ENCODE results near the gene ALG11. TPM values are rescaled to one million over a fixed set of nuclear protein-coding genes. Genes with fewer than 3 reads are reported as not detected.

ALG11 gene
- total RNA-seq, 1 experiment from 2014 or later: 7.3 TPM

GRCh38 chr13:51967482-51968446, 44.4 kb upstream of the ALG11 start:
- H3K4me2 ChIP-seq (ENCODE audit: low read length): no peak overlapping the region
- H3K9ac ChIP-seq (ENCODE audit: low read length): no peak overlapping the region
- no peaks in the 10 kb centered on the region for H3K4me1 ChIP-seq (ENCODE audit: insufficient read depth, low read length)
- CTCF ChIA-PET: no interaction called here
- POLR2A ChIA-PET (ENCODE audit: unreplicated experiment): no interaction called here
- no peaks in the 10 kb centered on the region for H3K27me3 ChIP-seq (ENCODE audit: low read length)
- no peaks in the 10 kb centered on the region for H3F3A ChIP-seq (ENCODE audit: low read length, unreplicated experiment)
- TF ChIP-seq EZH2 (IDR thresholded peaks at IDR 0.05; ENCODE audit: low read length, unreplicated experiment) (no peak), EZH2phosphoT487 (IDR thresholded peaks at IDR 0.05; ENCODE audit: borderline replicate concordance, low read length) (no peak)
- TF ChIP-seq, protein P1, sequence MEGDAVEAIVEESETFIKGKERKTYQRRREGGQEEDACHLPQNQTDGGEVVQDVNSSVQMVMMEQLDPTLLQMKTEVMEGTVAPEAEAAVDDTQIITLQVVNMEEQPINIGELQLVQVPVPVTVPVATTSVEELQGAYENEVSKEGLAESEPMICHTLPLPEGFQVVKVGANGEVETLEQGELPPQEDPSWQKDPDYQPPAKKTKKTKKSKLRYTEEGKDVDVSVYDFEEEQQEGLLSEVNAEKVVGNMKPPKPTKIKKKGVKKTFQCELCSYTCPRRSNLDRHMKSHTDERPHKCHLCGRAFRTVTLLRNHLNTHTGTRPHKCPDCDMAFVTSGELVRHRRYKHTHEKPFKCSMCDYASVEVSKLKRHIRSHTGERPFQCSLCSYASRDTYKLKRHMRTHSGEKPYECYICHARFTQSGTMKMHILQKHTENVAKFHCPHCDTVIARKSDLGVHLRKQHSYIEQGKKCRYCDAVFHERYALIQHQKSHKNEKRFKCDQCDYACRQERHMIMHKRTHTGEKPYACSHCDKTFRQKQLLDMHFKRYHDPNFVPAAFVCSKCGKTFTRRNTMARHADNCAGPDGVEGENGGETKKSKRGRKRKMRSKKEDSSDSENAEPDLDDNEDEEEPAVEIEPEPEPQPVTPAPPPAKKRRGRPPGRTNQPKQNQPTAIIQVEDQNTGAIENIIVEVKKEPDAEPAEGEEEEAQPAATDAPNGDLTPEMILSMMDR (conservative IDR thresholded peaks at IDR 0.05; ENCODE audit: low read depth, low read length): no peak
- no peaks in the 10 kb centered on the region for H3K36me3 ChIP-seq (ENCODE audit: low read depth, low read length)
- H3K79me2 ChIP-seq (ENCODE audit: low read length): no peaks in the 10 kb centered on the region
- H3K9me2 ChIP-seq (replicated peaks; ENCODE audit: low read length): no peaks in the 10 kb centered on the region
- H3K4me3 ChIP-seq (ENCODE audit: low read length): no peak overlapping the region
- no peaks in the 10 kb centered on the region for H3K9me3 ChIP-seq (ENCODE audit: low read length)
- no peak for DNase-seq
- BruUV-seq (replicated peaks): no TSS peak
- H2AFZ ChIP-seq (ENCODE audit: low read length): no peak overlapping the region
- intact Hi-C loops (cut with micrococcal nuclease): no loop called here
- no peak overlapping the region for H3K27ac ChIP-seq (ENCODE audit: low read length)
- no peaks in the 10 kb centered on the region for H4K20me1 ChIP-seq (ENCODE audit: low read length)
- no peak for ATAC-seq

DNA sequence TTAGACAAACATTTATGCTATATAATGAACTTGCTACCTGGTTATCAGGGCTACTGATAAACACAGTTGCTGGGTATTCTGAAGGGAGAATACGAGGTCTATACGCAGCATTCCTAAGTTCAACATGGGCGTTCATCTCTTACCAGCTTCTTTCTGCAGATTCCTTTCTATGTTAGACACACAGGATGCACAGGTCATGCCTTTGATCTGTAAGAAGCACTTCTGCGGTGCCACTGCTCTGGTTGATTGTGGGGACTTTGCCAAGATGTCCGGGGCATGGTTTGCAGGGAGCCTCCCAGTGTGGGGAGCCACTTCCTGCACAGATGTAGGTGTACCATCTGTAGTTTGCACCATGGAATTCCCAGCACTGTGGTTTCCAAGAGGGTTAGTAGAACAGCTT, 41.8 kb upstream of the ALG11 start:
- TF ChIP-seq, protein P1 (conservative IDR thresholded peaks at IDR 0.05; ENCODE audit: low read depth, low read length): no peak
- TF ChIP-seq EZH2phosphoT487 (IDR thresholded peaks at IDR 0.05; ENCODE audit: borderline replicate concordance, low read length) (no peak), EZH2 (IDR thresholded peaks at IDR 0.05; ENCODE audit: low read length, unreplicated experiment) (no peak)
- H3K9me3 ChIP-seq (ENCODE audit: low read length): no peaks in the 10 kb centered on the region
- H3K4me1 ChIP-seq (ENCODE audit: insufficient read depth, low read length): no peaks in the 10 kb centered on the region
- H3K9me2 ChIP-seq (replicated peaks; ENCODE audit: low read length): no peaks in the 10 kb centered on the region
- intact Hi-C loops (cut with micrococcal nuclease): no loop called here
- BruUV-seq (replicated peaks): no TSS peak
- H3K4me3 ChIP-seq (ENCODE audit: low read length): no peak overlapping the region
- no peaks in the 10 kb centered on the region for H3K79me2 ChIP-seq (ENCODE audit: low read length)
- no peaks in the 10 kb centered on the region for H3K36me3 ChIP-seq (ENCODE audit: low read depth, low read length)
- no peak for ATAC-seq
- no peaks in the 10 kb centered on the region for H3F3A ChIP-seq (ENCODE audit: low read length, unreplicated experiment)
- no peak overlapping the region for H3K9ac ChIP-seq (ENCODE audit: low read length)
- no peak for DNase-seq
- no peaks in the 10 kb centered on the region for H4K20me1 ChIP-seq (ENCODE audit: low read length)
- H3K27me3 ChIP-seq (ENCODE audit: low read length): no peaks in the 10 kb centered on the region
- no peak overlapping the region for H3K27ac ChIP-seq (ENCODE audit: low read length)
- POLR2A ChIA-PET (ENCODE audit: unreplicated experiment): no interaction called here
- no peak overlapping the region for H2AFZ ChIP-seq (ENCODE audit: low read length)
- CTCF ChIA-PET: no interaction called here
- H3K4me2 ChIP-seq (ENCODE audit: low read length): no peak overlapping the region

Measured in PC-3 (cell line).